Activated CD8-positive, alpha-beta memory T cell treated with anti-CD3 and anti-CD28 coated beads, Interleukin-2, amount 50 U/mL, for 1 hour (primary cell): ENCODE data around the gene TSPO.
"Not testable (repeated sequence)": the region's sequence is repeated elsewhere in the genome, so short reads cannot be mapped to it uniquely, and the experiment has no call there.

Experiments
- DNase-seq: peaks from one replicate; pipeline ENCODE4 v3.0.0-alpha.2; 2020; ENCODE audit errors: extremely low read depth

Gene TSPO

DNA sequence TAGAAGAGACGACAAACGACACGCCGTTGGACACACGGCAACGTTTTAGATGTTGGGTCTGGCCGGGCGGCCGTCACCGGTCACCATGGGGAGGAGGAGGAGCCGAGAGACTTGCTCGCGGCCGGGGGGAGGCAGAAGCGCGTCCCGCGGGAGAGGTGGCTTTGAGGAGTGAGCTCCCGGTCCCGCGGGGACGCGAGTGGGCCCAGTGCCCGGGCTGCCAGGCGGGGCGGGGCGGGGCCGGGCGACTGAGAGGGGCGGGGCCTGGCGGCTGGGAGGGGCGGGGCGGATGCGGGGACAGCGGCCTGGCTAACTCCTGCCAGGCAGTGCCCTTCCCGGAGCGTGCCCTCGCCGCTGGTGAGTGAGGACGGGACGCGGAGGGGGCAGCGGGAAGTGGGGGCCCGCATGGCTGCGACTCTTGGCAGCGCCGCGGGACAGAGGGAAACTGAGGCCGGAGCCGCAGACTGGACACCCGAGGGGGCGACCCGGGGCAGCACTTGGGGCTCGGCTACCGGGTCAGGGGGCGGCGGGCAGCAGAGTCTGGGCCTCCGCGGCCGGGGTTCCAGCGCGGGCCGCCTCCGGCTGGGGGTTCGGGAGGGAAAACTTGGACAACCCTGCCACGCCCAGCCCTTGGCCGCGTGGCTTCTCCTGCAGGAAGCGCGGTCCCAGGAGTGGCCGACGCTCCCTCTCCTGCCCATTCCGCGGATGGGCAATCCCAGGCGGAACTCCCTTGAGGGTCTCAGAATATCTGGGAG is at the start of gene TSPO:
TSPO (plus strand) TSS at position 309 of the 752 bp plus-strand sequence. CDS start 7,680 bp downstream, outside the sequence.
- no peak for DNase-seq

DNA sequence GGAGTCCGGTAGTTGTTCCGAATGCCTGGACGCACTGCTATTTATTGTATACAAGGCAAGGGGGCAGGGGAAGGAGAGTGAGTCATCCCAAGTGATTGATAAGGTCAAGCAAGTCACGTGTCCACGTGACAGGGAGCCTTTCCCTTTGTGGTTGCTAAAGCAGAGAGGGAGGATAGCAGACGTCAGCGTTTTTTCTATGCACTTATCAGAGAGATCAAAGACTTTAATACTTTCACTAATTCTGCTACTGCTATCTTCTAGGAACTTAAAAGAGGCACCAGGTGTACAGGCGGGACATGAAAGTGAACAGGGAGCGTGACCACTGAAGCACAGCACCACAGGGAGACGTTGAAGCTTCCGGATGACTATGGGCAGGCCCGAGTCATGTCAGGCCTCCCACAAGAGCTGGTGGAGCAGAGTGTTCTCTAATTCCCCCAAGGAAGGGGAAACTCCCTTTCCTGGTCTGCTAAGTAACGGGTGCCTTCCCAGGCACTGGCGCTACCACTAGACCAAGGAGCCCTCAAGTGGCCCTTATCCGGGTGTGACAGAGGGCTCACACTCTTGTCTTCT is 47.2 kb upstream of the TSPO start:
- not testable (repeated sequence) for DNase-seq

DNA sequence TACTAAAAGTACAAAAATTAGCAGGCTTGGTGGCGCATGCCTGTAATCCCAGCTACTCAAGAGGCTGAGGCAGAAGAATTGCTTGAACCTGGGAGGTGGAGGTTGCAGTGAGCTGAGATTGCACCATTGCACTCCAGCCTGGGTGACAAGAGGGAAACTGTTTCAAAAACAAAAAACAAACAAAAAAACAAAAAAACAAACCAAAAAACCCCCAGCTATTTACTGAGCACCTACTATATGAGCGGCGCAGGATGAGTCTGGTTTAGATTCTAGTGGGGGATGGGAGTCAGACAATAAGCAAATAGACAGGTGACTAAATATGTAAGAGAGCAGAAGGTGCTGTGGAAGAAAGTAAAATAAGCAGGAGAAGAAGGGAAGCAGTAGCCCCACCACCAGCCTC is 46.4 kb upstream of the TSPO start:
- DNase-seq: not testable (repeated sequence)

DNA sequence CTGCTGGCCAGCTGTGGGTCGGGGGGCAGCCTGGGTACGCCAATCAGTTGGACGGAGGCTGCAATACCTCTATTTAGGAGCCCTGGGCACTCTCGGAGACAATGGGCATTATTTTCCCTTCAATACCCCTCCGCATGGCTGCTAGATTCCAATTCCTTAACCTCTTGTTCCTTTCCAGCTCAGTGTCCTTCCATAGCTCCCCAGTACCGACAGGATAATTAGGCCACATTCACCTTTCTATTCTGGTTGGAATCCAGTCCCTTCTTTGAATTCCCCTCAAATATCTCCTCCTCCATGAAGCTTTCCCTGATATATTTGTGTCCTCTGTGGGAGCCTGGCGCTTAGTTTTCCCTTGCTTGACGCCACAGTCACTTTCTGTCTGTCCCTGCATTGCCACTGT is 45.1 kb upstream of the TSPO start:
- DNase-seq: no peak

DNA sequence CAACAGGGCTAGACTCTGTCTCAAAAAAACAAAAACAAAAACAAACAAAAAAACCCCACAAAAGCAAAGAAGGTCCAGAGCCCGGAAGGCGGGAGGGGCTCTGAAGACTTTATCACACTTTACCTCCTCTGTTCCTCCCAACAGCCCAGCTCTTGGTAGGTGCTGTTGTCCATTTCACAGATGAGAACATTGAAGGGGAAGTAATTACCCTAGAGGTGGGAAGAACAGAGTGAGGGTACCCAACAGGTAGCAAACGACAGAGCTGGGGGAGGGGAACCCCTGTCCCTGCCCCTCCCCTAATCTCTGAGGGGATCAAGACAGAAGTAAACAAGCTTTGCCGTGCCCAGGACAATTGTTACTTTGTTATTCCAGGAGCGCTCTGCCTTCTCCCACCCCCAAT is 41.8 kb upstream of the TSPO start:
- no peak for DNase-seq

DNA sequence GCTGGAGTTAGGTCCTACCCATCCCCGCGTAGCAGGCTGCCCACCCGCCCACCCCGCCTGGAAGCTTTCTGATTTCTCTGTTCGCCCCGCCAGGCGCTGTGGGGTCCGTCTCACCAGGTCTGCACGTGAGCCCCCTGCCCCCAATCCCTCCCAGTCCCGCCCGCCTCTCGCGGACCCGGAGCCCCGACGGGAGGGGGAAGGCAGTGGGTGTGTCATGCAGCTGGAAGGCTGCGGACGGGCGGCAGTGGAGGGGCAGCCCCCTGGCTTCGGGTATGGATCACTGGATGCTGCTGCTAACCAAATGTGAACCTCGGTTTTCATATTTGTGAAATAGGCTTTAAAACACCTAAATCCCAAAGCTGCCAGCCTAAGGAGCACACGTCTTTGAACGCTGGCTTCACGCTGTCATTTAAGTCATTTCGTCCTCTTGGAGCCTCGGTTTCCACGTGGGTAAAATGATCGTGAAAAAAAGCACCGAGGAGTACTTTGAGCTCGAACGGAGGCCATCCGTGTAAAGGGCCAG is 41.4 kb upstream of the TSPO start:
- DNase-seq: no peak

DNA sequence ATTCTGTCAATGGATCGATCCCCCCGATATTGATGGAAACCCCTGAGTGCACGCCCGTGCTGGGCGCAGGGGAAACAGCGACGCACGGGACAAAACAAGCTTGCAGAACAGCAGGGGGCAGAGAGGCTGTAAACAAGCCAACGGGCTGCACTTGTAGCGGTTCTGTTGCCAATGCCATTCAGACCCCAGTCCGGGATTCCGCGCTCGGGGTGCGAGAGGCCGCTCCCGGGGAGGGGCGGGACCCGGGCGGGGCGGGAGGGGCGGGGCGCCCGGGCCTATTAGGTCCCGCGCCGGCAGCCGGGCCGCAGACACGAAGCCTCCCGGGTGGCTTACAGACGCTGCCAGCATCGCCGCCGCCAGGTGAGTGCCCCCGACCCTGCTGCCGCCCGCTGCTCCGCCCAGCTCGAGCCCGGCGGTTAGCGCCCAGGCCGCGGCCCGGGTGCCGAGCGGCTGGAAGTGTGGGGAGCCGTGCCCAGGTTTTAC is 40.9 kb upstream of the TSPO start, which contains the start of gene BIK:
BIK (plus strand) TSS at position 307 of the 483 bp plus-strand sequence. CDS start 13,273 bp downstream, outside the sequence.
- peak; percentile 16 for DNase-seq

DNA sequence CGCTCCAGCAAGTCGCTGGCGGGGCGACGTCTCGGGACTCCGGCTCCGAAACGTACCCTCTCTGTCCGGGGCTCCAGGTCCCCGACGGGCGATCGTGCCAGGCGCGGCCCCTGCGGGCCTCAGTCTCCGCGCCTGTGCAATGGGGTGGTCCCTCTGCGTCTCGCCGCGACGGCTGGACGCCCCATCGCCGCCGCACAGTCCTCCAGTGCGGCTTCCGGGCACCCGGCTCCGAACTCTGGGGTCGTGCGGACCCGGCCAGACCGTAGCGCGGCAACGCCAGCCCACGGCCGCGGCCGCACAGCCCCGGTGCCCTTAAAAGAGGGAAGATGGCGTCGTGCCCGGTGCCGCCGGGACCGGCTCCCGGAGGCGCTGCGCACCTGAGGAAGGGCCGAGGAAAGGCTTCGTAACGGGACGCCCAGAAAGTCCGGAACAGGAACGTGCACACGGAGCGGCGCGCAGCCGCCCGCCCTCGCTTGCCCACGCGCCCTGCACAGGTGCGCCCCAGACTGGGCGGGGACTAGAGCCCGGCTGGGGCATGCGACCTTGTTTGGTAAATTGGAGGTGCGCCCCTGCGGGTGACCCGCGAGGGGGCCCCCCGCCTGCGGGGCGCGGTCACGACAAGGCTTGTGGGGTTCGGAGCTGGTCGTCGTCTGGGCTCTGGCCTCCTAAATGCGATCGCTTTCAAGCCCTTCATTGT is 40.3 kb upstream of the TSPO start:
- DNase-seq: no peak

DNA sequence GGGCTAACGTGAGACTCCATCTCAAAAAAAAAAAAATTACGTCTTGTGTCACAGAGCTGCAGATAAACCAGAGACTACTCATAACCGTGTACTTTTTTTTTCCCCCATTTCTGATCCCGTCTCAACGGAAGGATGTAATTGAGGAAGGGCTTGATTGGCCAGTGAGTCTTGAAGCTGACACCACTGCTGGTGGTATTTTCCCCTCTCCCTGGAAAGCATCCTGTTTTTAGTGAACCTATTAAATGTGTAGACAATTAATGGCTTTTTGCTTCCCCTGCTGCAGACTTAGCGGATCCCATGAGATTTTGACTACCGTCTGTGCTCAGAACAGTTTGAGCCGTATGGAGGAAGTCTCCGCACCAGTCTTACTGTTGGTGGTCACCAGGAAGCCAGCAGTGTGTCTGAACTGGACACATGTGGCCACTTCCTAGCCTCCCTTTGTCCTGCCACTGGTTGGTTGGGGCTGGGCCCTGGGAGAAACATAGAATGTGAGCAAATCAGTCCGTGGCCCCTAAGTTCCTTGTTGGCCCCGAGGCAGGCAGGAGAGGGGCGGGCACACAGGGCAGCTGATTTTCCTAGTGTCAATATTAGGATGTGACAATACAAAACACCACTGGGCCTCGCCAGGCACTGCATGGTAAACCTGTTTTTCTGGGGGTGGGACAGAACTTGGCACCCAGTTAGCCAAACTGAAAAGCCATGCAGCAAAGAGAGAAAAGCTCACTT is 37.7 kb upstream of the TSPO start:
- DNase-seq: no peak

DNA sequence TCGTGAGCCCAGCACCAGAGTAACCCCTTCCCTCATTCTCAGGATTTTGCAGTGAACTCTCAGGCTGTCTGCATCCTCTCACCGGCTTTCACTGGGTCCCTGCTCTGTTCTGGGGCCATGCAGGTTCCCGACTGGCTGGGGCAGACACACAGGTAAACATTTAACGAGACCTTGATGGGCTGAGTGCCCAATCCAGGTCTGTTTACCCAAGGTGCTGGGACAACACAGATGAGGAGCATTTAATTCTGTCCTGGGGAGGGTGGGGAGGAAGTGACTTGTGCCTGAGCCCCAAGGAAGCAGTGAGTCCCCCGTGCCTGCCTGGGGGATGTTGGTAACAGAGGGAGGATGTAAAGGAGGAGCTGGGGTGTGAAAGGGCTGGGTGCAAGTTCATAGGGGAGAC is 36.4 kb upstream of the TSPO start:
- DNase-seq: no peak

DNA sequence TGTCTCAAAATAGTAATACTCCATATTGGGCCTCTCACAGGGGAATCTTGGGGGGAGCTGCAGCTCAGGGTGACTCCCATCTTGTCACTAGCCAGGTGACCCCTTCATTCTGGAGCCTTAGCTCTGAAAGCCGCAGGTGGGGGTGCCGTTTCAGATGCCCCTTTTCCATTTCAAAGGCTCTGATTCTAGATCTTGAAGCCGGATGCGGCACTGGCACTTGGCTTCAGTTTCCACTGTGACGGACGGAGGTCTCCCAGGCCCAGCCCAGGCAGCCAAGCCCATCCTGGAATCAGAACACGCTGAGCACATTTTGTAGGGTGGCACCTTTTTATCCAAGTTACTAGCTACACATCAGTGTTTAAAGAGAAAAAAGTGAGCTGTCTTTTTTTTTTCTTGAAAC is 34.4 kb upstream of the TSPO start:
- DNase-seq: no peak

DNA sequence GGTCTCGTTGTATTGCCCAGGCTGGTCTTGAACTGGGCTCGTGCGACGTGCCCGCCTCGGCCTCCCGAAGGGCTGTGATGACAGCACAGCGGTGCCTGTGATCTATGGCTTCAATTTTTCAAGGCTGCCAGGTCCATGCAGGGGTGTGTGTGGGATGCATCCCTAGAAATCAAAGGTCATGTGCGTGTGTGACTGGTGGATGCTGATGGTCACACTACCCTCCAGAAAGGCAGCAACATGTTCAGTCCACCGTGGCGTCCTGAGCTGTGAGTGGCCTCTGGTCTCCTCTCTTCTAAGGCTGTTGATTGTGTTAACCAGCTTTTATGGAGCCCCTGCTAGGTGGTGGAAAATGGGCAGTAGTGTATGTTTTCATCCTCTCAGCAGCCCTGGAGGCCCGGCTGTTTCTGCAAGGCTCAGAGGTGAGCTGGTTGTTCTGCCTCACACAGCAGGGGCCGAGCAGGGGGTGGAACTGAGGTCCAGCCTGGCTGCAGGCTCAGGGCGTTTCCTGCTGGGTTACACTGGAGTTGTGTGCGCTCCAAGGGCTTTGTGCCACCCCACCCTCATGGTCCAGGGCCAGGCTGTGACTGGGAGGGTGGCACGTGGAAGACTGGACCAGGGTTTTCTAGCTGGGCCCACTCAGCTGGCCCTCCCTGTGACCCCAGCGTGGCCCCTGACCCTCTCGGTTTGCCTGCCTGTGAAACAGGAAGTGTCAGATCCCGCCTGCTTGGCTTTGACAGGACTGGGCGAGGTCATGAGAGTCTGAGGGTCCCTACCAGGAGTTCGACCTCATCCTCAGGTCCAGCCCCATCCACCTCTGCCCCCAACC is 33.1 kb upstream of the TSPO start:
- no peak for DNase-seq

DNA sequence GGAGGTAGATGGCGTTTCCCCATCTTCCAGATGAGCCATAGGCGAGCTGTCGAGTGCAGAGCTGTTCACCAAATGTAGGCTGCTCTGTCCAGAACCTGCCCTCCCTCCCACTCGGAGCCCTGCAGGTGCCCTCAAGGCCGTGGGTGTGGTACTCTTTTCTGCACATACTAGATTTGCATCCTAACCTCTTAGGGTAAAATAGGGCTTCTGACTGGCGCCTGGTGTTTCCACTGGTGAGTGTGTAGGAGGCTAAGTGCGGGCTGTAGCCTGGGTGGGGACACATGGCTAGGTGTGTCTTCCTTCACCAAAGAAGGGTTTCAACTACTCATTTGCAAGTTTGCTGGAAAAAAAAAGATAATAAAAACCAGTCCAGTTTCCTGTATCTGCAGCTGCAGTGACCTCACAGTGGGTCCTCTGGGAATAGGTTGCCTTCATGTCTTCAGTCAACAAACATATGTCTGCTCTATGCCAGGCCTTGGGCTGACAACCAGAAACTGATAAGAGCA is 32.4 kb upstream of the TSPO start:
- no peak for DNase-seq

DNA sequence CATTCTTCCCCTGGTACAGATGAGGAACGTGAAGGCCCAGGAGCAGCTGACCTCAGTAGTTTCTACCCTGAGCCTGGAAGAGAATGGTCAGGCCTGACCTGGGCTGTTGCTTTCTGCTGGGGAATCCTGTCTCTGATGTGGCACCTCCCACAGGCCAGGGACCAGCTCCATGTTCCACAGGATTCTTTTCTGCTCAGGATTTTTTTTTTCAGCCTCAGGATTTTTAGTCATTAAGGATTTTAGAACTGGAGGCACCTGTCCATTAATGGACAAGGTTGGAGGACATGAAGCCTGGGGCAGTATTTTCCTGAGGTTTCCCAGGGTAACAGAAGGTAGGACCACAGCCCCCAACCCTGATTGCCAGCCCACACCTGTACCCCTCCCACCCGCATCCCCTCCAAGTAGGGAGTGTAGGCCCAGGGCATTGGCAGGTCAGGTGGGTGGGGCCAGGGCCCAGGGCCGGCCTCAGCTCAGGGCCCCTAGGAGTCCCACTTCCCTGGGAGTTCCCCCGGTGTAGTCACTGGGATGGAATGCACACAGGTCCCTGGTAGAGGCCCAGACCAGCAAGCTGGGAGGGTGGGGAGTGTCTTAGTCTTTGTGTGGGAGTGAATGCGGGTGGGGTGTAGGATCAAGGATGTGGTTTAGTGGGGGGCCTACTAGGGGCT is 24.7 kb upstream of the TSPO start:
- DNase-seq: no peak

DNA sequence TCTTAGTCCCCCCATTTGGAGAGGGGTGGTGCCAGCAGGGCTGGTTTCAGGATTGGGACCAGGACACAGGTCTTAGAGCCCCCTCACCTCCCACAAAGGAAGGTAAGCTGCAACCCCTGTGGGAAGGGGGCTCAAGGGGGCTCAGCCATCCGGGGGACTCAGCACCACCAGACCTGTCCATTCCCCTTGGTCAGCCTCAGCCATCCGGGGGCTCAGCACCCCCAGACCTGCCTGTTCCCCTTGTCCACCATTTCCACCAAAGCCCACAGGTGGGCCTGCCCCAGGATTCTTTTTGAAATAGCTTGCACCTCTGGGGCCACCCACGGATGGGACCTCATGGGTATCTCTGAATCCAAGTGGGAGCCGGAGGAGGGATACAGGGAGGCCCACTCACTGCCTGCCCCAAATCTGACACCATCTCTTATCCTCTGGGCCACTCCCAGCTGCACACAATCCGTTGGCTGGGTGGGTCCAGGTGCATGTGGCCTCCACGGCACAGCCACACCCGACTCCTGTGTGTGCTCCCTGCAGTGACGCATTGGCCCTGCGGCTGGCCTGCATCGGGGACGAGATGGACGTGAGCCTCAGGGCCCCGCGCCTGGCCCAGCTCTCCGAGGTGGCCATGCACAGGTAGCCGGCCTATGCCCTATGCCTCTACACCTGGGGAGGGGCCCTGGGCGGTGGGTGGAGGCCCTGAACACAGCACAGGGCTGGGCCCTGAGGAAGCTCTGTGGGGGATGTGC is 24.0 kb upstream of the TSPO start:
- DNase-seq: no peak

DNA sequence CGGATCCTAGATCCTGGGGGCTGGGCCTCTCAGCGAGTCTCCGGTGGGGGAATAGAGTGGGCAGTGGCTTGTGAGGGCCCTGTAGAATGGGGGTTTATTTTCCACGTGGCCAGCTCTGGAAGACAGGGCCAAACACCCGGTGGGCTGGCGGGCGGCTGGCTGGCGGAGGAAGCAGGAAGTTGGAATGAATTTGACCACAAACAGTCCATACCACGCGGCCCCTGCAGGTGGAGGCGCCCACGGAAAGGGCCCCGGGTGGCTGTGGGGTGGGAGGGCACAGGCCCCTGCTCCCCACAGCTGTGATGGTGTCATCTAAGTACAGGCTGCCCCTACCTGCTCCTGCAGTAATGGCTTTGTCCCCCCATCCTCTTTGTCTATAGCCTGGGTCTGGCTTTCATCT is 23.2 kb upstream of the TSPO start:
- DNase-seq: no peak

DNA sequence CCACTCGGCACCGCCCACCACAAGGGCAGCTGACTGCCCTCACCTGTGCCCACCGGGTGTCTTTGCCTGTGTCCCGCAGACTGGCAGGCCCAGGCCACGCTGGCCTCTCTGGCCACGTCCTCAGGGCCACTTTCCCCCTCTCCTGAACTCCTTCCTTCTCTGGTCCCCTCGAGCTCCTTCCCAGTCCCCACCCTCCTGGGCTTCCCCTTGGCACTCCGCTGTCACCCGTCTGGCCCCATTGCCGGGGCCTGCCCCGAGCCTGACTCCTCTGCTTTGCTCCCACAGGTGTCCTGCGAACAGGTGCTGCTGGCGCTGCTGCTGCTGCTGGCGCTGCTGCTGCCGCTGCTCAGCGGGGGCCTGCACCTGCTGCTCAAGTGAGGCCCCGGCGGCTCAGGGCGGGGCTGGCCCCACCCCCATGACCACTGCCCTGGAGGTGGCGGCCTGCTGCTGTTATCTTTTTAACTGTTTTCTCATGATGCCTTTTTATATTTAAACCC is 22.4 kb upstream of the TSPO start:
- no peak for DNase-seq

DNA sequence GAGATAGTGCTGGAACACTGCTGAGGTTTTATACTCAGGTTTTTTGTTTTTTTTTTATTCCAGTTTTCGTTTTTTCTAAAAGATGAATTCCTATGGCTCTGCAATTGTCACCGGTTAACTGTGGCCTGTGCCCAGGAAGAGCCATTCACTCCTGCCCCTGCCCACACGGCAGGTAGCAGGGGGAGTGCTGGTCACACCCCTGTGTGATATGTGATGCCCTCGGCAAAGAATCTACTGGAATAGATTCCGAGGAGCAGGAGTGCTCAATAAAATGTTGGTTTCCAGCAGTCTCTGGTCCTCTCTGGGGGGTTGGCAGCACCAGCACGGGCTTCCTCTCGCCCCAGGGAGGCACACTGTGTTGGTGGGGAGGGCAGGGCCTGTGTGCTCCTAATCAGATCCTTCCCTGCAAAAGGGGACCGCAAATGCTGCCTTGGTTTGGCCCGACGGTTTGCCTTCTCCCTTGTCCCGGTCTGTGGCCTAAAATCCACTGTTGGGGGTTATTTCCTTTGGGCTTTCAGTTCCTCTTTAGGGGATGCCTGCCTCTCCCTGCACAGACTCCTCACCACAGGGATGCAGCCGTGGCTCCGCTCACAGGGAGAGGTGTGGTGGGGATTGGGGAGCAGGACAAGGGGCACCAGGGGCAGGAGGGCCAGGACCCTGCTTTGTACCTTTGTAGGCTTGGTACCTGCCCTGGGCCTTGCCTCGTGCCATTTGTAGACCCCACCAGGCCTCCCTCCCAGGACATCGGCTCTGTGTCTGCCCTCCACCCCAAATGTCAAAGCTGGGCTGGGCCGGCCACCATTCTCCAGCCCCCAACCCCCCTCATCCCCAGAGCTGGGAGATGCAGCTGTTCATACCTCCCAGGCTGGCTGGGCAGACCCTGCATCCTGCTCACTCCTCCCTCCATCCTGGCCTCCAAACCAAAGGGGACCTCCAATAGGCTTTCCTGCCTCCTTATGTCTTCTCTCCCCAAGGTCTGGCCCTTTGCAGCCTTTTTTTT is 21.6 kb upstream of the TSPO start:
- DNase-seq: no peak
